DOHH2 (cell line): Measurements from ENCODE around the gene CACNA1B.

ENCODE experiments used
- H3F3A ChIP-seq: fragments of 200-600 bp; sonication (generic), shearing (Covaris generic); 2 replicates; pipeline ENCODE4 v1.6.0; 2016; ENCODE audit warnings: antibody characterized with exemption, mild to moderate bottlenecking; ENCODE audit not compliant: control insufficient read depth, insufficient read depth
- H3K27ac ChIP-seq: fragments of 200-600 bp; sonication (generic); 2 replicates; pipeline ENCODE4 v1.5.1; 2014; ENCODE audit warnings: low read depth, mild to moderate bottlenecking, low read length, moderate library complexity
- H3K27me3 ChIP-seq: fragments of 200-600 bp; sonication (generic); 2 replicates; pipeline ENCODE4 v1.6.1; 2014; ENCODE audit warnings: mild to moderate bottlenecking, low read length, mixed read lengths; ENCODE audit not compliant: control insufficient read depth
- H3K36me3 ChIP-seq: fragments of 200-600 bp; sonication (generic); 2 replicates; pipeline ENCODE4 v1.6.1; 2014; ENCODE audit warnings: mild to moderate bottlenecking, low read length, moderate library complexity, mixed read lengths; ENCODE audit not compliant: control insufficient read depth
- H3K4me1 ChIP-seq: fragments of 200-600 bp; sonication (generic); 2 replicates; pipeline ENCODE4 v1.6.1; 2014; ENCODE audit warnings: mild to moderate bottlenecking, low read length, mixed read lengths; ENCODE audit not compliant: control insufficient read depth
- H3K4me2 ChIP-seq: fragments of 200-600 bp; sonication (generic); 2 replicates; pipeline ENCODE4 v1.6.0; 2014; ENCODE audit warnings: mild to moderate bottlenecking, low read length, moderate library complexity
- H3K4me3 ChIP-seq: fragments of 200-600 bp; sonication (generic); 2 replicates; pipeline ENCODE4 v1.5.1; 2014; ENCODE audit warnings: mild to moderate bottlenecking, low read length, mixed read lengths
- H3K79me2 ChIP-seq: fragments of 200-600 bp; sonication (generic); 2 replicates; pipeline ENCODE4 v1.6.1; 2014; ENCODE audit warnings: mild to moderate bottlenecking, low read length, mixed read lengths; ENCODE audit not compliant: control insufficient read depth
- H3K9me2 ChIP-seq: fragments of 200-600 bp; sonication (generic); replicated peaks from 2 replicates; pipeline ENCODE4 v1.6.1; 2014; ENCODE audit warnings: mild to moderate bottlenecking, low read length, mixed read lengths; ENCODE audit not compliant: control insufficient read depth
- H3K9me3 ChIP-seq: fragments of 200-600 bp; sonication (generic); 2 replicates; pipeline ENCODE4 v1.6.1; 2014; ENCODE audit warnings: antibody characterized with exemption, low read length, mixed read lengths; ENCODE audit not compliant: control insufficient read depth, insufficient read depth
- H4K20me1 ChIP-seq: fragments of 200-600 bp; sonication (generic); 2 replicates; pipeline ENCODE4 v1.6.0; 2014; ENCODE audit warnings: low read depth, mild to moderate bottlenecking, antibody characterized with exemption, low read length, moderate library complexity; ENCODE audit not compliant: control insufficient read depth, insufficient read depth
- EZH2phosphoT487 ChIP-seq: fragments of 200-600 bp; sonication (generic); IDR thresholded peaks from 2 replicates; pipeline ENCODE4 v1.6.1; 2017; ENCODE audit warnings: borderline replicate concordance, mild to moderate bottlenecking, antibody characterized with exemption, low read length, moderate library complexity, mixed read lengths
- TF ChIP-seq, protein P1 (sequence below): fragments of 200-600 bp; sonication (generic); IDR thresholded peaks from one replicate; pipeline ENCODE4 v1.5.1; 2014; ENCODE audit warnings: antibody characterized with exemption, mild to moderate bottlenecking, low read depth, low read length; ENCODE audit not compliant: poor library complexity, severe bottlenecking

CACNA1B gene

DNA sequence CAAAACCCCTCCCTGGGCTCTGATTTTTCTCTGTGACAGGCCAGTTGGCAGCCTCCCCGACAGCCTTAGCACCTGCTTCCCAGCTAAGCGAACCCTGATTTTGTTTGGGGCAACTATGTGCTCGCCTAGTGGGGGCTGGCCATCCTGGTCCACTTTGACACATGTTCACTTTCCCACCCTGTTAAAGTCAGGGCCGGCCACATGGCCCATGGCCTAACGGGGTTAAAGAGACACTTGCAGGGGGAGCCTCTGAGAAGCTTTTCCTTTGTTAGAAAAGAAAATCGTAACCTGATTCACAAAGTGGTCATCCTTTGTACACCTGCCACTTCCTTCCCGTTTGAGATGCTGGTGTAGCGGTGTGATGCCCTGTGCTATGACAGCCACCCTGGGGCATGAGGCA, 1.3 kb upstream of the CACNA1B start:
- Histone ChIP-seq H4K20me1 (no peaks in the 10 kb centered on the region), H3K4me2 (no peak overlapping the region), H3K9me3 (peaks cover 5% of the 10 kb centered on the region; the same call in 1 of the 2 replicates), H3K36me3 (no peaks in the 10 kb centered on the region), H3F3A (no peaks in the 10 kb centered on the region), H3K9me2 (no peaks in the 10 kb centered on the region), H3K27me3 (no peaks in the 10 kb centered on the region), H3K4me1 (no peaks in the 10 kb centered on the region), H3K27ac (no peak overlapping the region), H3K79me2 (no peaks in the 10 kb centered on the region), H3K4me3 (no peak overlapping the region)
- TF ChIP-seq, protein P1, sequence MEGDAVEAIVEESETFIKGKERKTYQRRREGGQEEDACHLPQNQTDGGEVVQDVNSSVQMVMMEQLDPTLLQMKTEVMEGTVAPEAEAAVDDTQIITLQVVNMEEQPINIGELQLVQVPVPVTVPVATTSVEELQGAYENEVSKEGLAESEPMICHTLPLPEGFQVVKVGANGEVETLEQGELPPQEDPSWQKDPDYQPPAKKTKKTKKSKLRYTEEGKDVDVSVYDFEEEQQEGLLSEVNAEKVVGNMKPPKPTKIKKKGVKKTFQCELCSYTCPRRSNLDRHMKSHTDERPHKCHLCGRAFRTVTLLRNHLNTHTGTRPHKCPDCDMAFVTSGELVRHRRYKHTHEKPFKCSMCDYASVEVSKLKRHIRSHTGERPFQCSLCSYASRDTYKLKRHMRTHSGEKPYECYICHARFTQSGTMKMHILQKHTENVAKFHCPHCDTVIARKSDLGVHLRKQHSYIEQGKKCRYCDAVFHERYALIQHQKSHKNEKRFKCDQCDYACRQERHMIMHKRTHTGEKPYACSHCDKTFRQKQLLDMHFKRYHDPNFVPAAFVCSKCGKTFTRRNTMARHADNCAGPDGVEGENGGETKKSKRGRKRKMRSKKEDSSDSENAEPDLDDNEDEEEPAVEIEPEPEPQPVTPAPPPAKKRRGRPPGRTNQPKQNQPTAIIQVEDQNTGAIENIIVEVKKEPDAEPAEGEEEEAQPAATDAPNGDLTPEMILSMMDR: no peak
- TF ChIP-seq EZH2phosphoT487: no peak

DNA sequence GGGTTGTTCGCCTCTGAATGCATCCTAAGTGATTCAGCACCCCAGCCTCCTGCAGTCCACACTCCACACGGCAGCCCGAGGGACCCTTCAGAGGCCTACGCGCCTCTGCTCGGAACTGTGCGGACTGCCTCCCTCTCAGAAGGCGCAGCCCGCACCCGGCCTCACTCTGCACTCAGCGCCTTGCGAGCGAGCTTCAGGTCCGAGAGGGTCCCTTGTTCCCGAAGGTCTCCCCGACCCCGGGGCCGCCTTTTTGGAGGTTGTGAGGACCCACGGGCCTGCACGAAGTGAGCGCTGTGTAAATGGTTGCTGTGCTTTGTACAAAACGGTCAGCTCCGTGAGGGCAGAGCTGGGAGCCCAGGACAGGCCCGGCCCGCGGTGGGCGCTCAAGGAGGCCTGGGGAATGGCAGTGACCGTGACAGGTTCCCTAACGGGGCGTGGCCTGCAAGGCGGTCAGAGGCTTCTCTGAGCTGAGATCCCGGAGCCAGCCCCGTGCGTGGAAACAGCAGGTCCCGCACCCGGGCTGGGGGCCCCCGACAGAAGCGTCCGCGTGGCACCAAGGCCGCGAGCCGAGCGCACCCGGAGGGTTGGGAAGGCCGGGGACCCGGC, 698 bp upstream of the CACNA1B start:
- H3K9me3 ChIP-seq: peaks cover 5% of the 10 kb centered on the region; the same call in 1 of the 2 replicates
- no peaks in the 10 kb centered on the region for H3F3A ChIP-seq
- H3K36me3 ChIP-seq: no peaks in the 10 kb centered on the region
- no peaks in the 10 kb centered on the region for H3K27me3 ChIP-seq
- H4K20me1 ChIP-seq: no peaks in the 10 kb centered on the region
- no peaks in the 10 kb centered on the region for H3K79me2 ChIP-seq
- no peak for TF ChIP-seq EZH2phosphoT487
- TF ChIP-seq, protein P1: no peak
- no peak overlapping the region for H3K4me2 ChIP-seq
- no peak overlapping the region for H3K27ac ChIP-seq
- no peak overlapping the region for H3K4me3 ChIP-seq
- no peaks in the 10 kb centered on the region for H3K4me1 ChIP-seq
- no peaks in the 10 kb centered on the region for H3K9me2 ChIP-seq

DNA sequence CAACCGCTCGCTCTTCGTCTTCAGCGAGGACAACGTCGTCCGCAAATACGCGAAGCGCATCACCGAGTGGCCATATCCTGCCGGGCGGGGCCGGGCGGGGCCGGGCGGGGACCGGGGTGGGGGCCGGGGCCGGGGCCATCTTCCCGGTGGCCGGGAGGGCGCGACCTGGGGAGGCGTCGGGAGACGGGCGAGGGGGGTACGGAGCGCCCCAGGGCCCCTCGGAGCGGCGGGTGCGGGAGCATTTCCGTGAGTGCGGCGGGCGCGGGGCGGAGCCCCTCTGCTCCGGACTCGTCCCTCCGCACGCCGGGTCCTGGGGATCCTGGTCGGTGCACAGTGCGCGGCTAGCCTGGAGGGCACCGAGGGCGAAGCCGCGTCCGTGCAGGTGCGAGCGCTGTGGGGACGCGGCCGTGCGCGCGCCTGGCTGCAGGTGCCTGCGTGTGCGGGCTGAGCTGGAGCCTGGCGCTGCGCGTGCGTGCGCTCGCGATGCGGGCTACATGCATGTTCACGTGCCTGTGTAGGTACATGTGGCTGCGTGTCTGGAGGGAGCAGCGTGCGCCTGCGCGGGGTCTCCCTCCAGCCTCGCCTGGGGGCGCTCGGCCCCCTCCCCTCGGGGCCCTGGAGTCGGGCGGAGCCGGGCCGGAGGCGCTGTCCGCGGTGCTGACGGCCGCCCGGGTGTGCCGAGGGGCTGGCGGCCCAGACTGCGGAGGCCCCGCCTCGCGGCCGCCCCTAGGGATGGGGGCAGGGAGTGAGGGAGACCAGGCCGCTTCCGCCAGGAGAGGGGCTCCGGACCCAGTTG, 762 bp downstream of the CACNA1B start:
- Histone ChIP-seq H3K27me3 (no peaks in the 10 kb centered on the region), H3K79me2 (no peaks in the 10 kb centered on the region), H3K4me2 (no peak overlapping the region), H3F3A (no peaks in the 10 kb centered on the region), H3K9me2 (no peaks in the 10 kb centered on the region), H4K20me1 (no peaks in the 10 kb centered on the region), H3K4me3 (no peak overlapping the region), H3K36me3 (no peaks in the 10 kb centered on the region), H3K27ac (no peak overlapping the region), H3K4me1 (no peaks in the 10 kb centered on the region), H3K9me3 (peaks cover 5% of the 10 kb centered on the region; the same call in 1 of the 2 replicates)
- TF ChIP-seq, protein P1: no peak
- TF ChIP-seq EZH2phosphoT487: no peak
